ENCODE measurements around the gene FAM117A.

Gene FAM117A

GRCh38 chr17:49783071-49783715 lies 19.3 kb upstream of the FAM117A start:
- Mint-ChIP-seq H3K36me3 (ENCODE audit: insufficient read depth) (peaks cover 2% of the 10 kb centered on the region), H3K9me3 (no peaks in the 10 kb centered on the region), H3K4me1 (peaks cover 21% of the 10 kb centered on the region), H3K4me3 (no peak overlapping the region), H3K27me3 (no peaks in the 10 kb centered on the region), H3K27ac (ENCODE audit: low read depth) (no peak overlapping the region)
- ATAC-seq (replicated peaks; ENCODE audit: extremely low read depth, poor library complexity, severe bottlenecking) (no peak), DNase-seq (ENCODE audit: low spot score in 2 of 2) (no peak)

GRCh38 chr17:49779739-49780231 lies 15.9 kb upstream of the FAM117A start:
- no peak overlapping the region for H3K27ac Mint-ChIP-seq (ENCODE audit: low read depth)
- DNase-seq (ENCODE audit: low spot score in 2 of 2) (no peak), ATAC-seq (replicated peaks; ENCODE audit: extremely low read depth, poor library complexity, severe bottlenecking) (no peak)
- no peak overlapping the region for H3K4me3 Mint-ChIP-seq
- peaks cover 13% of the 10 kb centered on the region for H3K4me1 Mint-ChIP-seq
- H3K36me3 Mint-ChIP-seq (ENCODE audit: insufficient read depth): no peaks in the 10 kb centered on the region
- no peaks in the 10 kb centered on the region for H3K9me3 Mint-ChIP-seq
- no peaks in the 10 kb centered on the region for H3K27me3 Mint-ChIP-seq

DNA sequence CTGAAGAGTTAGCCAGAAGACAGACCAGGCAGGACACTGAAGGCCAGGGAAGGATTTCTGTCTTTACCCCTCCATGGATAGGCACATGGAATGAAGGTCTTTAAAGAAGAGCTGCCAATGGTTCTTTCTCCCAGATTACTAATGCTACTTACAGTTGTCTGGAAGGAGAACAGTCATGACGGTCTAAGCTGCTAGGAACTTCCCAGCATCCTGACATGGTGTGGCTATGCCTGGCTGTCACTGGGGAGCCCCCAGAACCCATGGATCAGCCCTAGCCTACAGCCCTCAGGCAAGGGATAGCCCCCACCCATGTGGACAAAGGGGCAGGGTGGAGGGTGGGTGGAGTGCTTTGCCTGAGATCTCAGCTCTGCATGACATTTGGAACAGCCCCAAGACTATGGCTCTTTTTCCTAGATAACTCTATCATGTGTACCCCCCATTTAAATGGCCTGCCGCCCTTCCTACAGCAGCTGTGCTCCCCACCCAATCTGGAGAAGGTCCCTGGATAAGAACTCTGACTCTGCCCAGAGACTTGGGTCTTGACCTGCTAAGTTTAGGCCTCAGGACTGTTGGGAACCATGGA lies 15.3 kb upstream of the FAM117A start:
- DNase-seq (ENCODE audit: low spot score in 2 of 2) (no peak), ATAC-seq (replicated peaks; ENCODE audit: extremely low read depth, poor library complexity, severe bottlenecking) (no peak)
- Mint-ChIP-seq H3K27ac (ENCODE audit: low read depth) (no peak overlapping the region), H3K36me3 (ENCODE audit: insufficient read depth) (no peaks in the 10 kb centered on the region), H3K4me3 (no peak overlapping the region), H3K27me3 (no peaks in the 10 kb centered on the region), H3K9me3 (no peaks in the 10 kb centered on the region), H3K4me1 (peaks cover 13% of the 10 kb centered on the region)

DNA sequence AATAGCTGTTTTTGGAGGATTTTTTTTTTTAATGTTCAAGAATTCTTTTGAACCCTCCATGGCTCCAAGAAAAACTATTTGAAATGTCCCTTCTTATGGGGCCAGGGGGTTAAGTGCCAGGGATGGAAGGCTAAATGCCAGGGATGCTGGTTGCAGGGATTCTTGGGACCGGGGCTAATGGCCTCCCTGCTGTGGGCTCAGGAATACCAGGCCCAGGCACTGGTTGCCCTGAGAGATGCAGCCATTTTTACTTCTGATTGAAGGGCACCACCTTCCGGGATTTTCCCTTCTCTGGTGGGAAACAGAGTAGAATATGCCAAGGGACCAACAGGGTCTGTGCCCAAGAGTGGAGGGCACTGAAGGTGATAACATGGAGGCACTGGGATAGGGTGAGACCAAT lies 13.6 kb upstream of the FAM117A start:
- Mint-ChIP-seq H3K27ac (ENCODE audit: low read depth) (no peak overlapping the region), H3K4me3 (no peak overlapping the region), H3K27me3 (no peaks in the 10 kb centered on the region), H3K4me1 (peaks cover 13% of the 10 kb centered on the region), H3K36me3 (ENCODE audit: insufficient read depth) (no peaks in the 10 kb centered on the region), H3K9me3 (no peaks in the 10 kb centered on the region)
- DNase-seq (ENCODE audit: low spot score in 2 of 2): no peak
- ATAC-seq (replicated peaks; ENCODE audit: extremely low read depth, poor library complexity, severe bottlenecking): no peak

DNA sequence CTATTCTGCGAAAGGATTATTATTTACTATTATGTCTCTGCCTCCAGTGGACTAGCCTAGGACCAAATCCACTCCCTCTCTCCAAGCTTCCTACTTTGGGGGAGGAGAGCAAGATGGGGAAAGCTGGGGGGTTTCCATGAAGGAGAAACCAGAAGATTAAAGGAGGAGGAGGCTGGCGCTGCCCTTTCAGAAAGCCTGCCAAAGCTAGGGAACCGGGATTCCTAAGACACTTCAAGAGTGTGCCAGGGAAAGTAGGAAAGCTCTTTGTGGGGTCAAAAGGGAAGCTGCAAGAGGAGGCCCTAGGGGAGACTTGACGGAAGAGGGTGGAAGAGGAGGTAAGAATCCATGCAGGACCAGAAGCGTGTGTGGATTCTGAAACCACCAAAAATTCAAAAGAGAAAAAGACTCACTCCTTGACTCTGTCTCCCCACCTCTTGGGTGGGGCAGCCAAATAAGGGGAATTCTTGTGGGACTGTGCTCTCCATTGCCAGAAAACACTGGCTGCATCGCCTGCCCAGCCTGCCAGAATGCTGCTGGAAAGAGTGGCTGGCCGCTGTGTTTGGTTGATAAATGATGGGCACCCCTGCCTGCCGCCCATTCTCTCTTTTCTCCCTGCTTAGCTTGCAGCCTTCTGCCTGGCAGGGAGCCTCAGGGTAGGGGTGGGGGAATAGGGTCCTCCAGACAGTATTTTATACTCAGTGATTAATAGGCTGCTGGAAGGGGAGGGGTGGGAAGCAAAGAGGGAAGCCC lies 12.8 kb upstream of the FAM117A start:
- ATAC-seq (replicated peaks; ENCODE audit: extremely low read depth, poor library complexity, severe bottlenecking): no peak
- Mint-ChIP-seq H3K27ac (ENCODE audit: low read depth) (no peak overlapping the region), H3K4me1 (peaks cover 13% of the 10 kb centered on the region), H3K9me3 (no peaks in the 10 kb centered on the region), H3K36me3 (ENCODE audit: insufficient read depth) (no peaks in the 10 kb centered on the region), H3K4me3 (no peak overlapping the region), H3K27me3 (no peaks in the 10 kb centered on the region)
- DNase-seq (ENCODE audit: low spot score in 2 of 2): no peak

- no peaks in the 10 kb centered on the region for H3K27me3 Mint-ChIP-seq
- H3K4me3 Mint-ChIP-seq: no peak overlapping the region
- H3K9me3 Mint-ChIP-seq: no peaks in the 10 kb centered on the region
- H3K4me1 Mint-ChIP-seq: peaks cover 13% of the 10 kb centered on the region
- no peak overlapping the region for H3K27ac Mint-ChIP-seq (ENCODE audit: low read depth)
- DNase-seq (ENCODE audit: low spot score in 2 of 2) (no peak), ATAC-seq (replicated peaks; ENCODE audit: extremely low read depth, poor library complexity, severe bottlenecking) (no peak)
- H3K36me3 Mint-ChIP-seq (ENCODE audit: insufficient read depth): no peaks in the 10 kb centered on the region
These were observed 11.8 kb upstream of the FAM117A start for GRCh38 chr17:49775546-49776260.

- ATAC-seq (replicated peaks; ENCODE audit: extremely low read depth, poor library complexity, severe bottlenecking) (no peak), DNase-seq (ENCODE audit: low spot score in 2 of 2) (no peak)
- Mint-ChIP-seq H3K9me3 (no peaks in the 10 kb centered on the region), H3K27ac (ENCODE audit: low read depth) (no peak overlapping the region), H3K27me3 (no peaks in the 10 kb centered on the region), H3K4me3 (no peak overlapping the region), H3K36me3 (ENCODE audit: insufficient read depth) (peaks cover 16% of the 10 kb centered on the region), H3K4me1 (peaks cover 23% of the 10 kb centered on the region)
These were observed 3.1 kb upstream of the FAM117A start for GRCh38 chr17:49766918-49767530.

DNA sequence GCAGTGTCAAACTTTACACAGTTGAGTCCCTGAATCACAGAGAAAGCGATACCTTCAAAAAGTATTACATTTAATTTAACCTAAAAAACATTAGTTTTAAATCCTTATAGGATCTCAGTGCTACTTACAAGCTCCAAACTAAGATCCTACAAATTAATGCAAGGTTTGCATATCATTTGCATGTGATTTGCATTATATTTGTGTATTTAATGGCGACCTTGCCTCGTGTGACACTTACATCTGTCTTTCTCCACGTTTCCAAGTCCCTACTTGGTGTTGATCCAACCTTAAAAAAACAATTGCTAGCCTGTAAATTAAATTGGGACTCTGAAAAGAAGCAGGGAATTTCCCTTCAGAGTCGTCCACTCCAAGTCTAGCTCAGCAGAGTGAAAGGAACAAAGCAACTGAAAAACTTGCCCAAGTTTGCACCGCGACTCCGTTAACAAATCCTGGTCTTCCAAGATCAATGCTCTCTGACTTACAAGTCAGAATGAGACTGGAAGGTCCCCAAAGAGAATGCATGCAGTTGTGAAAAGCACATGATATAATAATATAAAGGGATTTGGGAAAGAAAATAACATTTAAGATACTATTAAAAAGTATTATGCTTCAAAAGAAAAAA lies 739 bp upstream of the FAM117A start:
- Mint-ChIP-seq H3K4me1 (peaks cover 46% of the 10 kb centered on the region), H3K27ac (ENCODE audit: low read depth) (peak overlapping the region; percentile 91), H3K4me3 (peak overlapping the region; percentile 98), H3K27me3 (no peaks in the 10 kb centered on the region), H3K36me3 (ENCODE audit: insufficient read depth) (peaks cover 19% of the 10 kb centered on the region), H3K9me3 (no peaks in the 10 kb centered on the region)
- ATAC-seq (replicated peaks; ENCODE audit: extremely low read depth, poor library complexity, severe bottlenecking) (no peak), DNase-seq (ENCODE audit: low spot score in 2 of 2) (no peak)

DNA sequence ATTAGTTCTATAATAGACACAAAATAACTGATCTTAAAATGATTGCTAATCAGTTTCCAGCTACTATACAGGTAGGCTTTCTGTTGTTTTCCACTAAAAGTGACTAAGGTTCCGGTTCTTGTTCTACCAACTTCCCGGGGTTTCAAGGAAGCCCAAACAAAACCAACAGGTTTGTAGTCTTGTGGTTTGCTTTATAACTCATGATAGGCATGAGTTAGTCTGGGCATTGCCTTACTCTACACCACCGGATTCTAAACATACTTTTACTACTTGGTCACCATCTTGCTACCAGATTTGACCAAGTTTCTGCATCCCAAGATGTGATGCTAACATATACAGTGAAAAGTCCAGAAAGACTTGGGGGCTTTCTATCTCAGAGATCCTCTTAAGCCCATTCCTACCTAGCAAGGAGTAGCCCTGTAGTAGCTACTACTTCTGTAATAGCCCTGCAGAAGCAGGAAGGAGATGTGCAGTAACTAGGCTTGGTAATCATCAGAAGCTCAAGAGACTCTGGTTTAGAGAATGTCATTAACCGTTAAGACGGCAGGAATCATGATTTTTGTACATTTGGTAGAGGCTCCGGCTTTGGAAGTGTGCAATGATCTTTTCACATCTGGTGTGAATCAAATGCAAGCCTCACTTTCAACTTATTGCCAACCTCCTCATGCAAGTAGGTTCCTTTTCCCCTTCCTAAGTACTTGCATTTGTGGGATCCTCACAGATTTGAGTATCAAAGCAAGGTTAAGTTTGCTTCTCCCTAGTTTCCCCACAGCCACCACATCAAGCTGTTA lies 1.6 kb downstream of the FAM117A start:
- H3K27me3 Mint-ChIP-seq: no peaks in the 10 kb centered on the region
- peaks cover 31% of the 10 kb centered on the region for H3K36me3 Mint-ChIP-seq (ENCODE audit: insufficient read depth)
- no peaks in the 10 kb centered on the region for H3K9me3 Mint-ChIP-seq
- DNase-seq (ENCODE audit: low spot score in 2 of 2) (no peak), ATAC-seq (replicated peaks; ENCODE audit: extremely low read depth, poor library complexity, severe bottlenecking) (no peak)
- H3K27ac Mint-ChIP-seq (ENCODE audit: low read depth): peak overlapping the region; percentile 91
- peaks cover 63% of the 10 kb centered on the region for H3K4me1 Mint-ChIP-seq
- peak overlapping the region; percentile 98 for H3K4me3 Mint-ChIP-seq

- peak overlapping the region; percentile 98 for H3K4me3 Mint-ChIP-seq
- no peak for DNase-seq (ENCODE audit: low spot score in 2 of 2)
- no peaks in the 10 kb centered on the region for H3K9me3 Mint-ChIP-seq
- ATAC-seq (replicated peaks; ENCODE audit: extremely low read depth, poor library complexity, severe bottlenecking): no peak
- H3K27me3 Mint-ChIP-seq: no peaks in the 10 kb centered on the region
- peaks cover 75% of the 10 kb centered on the region for H3K4me1 Mint-ChIP-seq
- H3K27ac Mint-ChIP-seq (ENCODE audit: low read depth): peak overlapping the region; percentile 23
- H3K36me3 Mint-ChIP-seq (ENCODE audit: insufficient read depth): peaks cover 38% of the 10 kb centered on the region
These were observed 2.9 kb downstream of the FAM117A start for GRCh38 chr17:49760932-49761558.

- no peaks in the 10 kb centered on the region for H3K9me3 Mint-ChIP-seq
- no peaks in the 10 kb centered on the region for H3K27me3 Mint-ChIP-seq
- H3K4me3 Mint-ChIP-seq: peak overlapping the region; percentile 98
- peak overlapping the region; percentile 17 for H3K27ac Mint-ChIP-seq (ENCODE audit: low read depth)
- H3K36me3 Mint-ChIP-seq (ENCODE audit: insufficient read depth): peaks cover 38% of the 10 kb centered on the region
- H3K4me1 Mint-ChIP-seq: peaks cover 83% of the 10 kb centered on the region
- no peak for ATAC-seq (replicated peaks; ENCODE audit: extremely low read depth, poor library complexity, severe bottlenecking)
- no peak for DNase-seq (ENCODE audit: low spot score in 2 of 2)
These were observed 3.6 kb downstream of the FAM117A start for GRCh38 chr17:49760296-49760695.

All from central memory CD8-positive, alpha-beta T cell (primary cell).